ENCODE results near the gene LANCL2.

LANCL2 gene

DNA sequence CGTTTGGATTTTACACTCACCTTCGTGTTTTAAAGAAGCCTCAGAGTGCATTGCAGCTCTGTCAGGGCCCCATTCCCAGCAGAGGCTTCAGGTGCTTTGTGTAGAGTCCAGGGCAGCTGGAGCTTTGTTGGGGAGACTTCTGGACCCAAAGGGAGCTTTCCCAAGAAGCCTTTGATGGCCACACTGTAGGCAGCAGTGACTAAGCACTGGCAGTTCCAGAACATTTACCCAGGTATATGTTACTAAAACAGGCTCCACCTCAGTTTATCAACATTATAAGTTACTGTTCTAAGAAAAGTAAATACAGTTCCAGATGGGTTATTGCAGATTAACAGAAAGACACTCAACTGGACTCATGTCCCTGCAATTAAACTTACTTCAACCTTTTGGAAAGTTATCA, 66.8 kb downstream of the LANCL2 start:
- TF ChIP-seq GATA2 (IDR thresholded peaks at IDR 0.05; ENCODE audit: low read depth, low read length) = no peak
- TF ChIP-seq GATA3 (IDR thresholded peaks at IDR 0.05; ENCODE audit: low read depth, low read length) = no peak

DNA sequence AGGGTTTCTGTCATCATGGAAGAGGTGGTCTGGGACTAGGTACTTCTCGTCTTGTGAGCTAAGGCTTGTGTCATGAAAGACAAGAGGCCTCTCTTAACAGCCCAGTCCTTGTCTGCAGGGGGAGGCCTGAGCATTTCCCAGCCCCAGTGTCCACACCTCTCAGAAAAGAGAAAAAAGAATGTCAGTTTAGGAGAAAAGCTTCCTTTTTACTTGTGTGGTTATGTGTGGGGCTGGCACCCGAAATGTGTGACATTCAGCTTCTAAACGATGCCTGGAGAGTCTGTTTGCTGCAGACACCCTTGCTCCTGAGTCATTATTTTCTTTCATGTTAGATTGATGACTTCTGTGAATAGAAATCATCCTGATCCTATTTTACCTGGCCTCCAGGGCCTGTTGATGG, 67.4 kb downstream of the LANCL2 start:
- TF ChIP-seq GATA3 (IDR thresholded peaks at IDR 0.05; ENCODE audit: low read depth, low read length) (no peak), GATA2 (IDR thresholded peaks at IDR 0.05; ENCODE audit: low read depth, low read length) (no peak)

DNA sequence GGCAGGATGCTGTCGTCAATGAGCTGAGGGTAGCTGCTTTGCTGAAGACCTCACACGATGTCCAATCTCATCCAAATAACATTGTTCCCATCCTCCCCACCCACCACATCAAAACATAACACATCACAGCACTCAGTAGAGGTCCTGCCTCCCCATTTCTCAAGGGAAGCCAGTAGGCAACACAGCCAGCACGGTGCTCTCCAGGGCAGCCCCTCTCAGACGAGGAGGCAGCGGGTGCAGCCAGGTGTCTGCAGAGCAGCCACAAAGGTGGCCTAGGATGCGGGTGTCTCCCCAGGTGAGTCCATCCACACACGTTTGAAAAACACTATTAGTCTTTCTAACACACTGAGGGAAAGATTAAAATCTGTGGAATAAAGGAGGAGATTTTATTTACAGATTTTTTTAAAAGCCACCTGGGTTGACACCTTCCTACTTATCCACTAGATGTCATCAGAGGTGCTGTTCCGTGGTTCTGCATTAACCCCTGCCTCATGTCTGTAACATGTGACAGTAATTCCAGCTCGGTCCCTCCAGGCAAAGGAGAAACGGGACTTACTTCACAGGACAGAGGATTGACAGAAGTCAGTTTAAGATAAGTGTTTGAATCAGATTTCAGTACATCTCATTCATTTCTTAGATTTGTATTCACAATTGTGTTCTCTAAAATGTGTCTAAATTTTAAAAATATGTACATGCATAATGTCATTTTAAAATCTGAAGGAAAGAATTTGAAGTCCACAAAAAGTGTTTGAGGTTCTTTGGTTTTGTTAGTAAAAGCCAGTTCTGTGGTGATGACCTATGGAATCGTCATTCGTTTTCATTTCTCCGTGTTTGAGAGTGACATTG, 68.0 kb downstream of the LANCL2 start:
- TF ChIP-seq GATA2 (IDR thresholded peaks at IDR 0.05; ENCODE audit: low read depth, low read length) (0 out of 2 replicates have a peak, but pooled peaks have one; percentile 20), GATA3 (IDR thresholded peaks at IDR 0.05; ENCODE audit: low read depth, low read length) (no peak)

GRCh38 chr7:55435466-55435865, 70.3 kb downstream of the LANCL2 start:
- TF ChIP-seq GATA2 (IDR thresholded peaks at IDR 0.05; ENCODE audit: low read depth, low read length) (no peak), GATA3 (IDR thresholded peaks at IDR 0.05; ENCODE audit: low read depth, low read length) (no peak)

- no peak for TF ChIP-seq GATA2 (IDR thresholded peaks at IDR 0.05; ENCODE audit: low read depth, low read length)
- no peak for TF ChIP-seq GATA3 (IDR thresholded peaks at IDR 0.05; ENCODE audit: low read depth, low read length)
Measured at GRCh38 chr7:55436457-55436856, 71.3 kb downstream of the LANCL2 start.

DNA sequence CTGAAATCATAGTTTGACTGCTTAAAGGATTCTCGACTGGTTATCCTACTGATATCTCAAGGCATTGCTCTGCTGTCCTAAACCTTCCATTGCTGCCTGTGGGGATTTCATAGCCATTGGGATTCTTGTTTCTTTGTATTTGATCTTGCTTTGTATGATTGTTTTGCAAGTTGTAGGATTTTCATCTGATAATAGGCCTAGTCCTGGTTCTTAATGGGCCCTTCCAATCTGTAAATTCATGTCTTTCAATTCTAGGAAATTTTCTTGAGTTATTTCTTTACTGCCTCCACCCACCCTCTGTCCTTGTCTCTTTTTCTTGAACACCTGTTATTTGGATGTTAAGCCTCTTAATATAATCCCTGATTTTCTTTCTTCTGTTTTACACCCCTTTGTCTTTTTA, 72.2 kb downstream of the LANCL2 start:
- TF ChIP-seq GATA3 (IDR thresholded peaks at IDR 0.05; ENCODE audit: low read depth, low read length) (no peak), GATA2 (IDR thresholded peaks at IDR 0.05; ENCODE audit: low read depth, low read length) (no peak)

DNA sequence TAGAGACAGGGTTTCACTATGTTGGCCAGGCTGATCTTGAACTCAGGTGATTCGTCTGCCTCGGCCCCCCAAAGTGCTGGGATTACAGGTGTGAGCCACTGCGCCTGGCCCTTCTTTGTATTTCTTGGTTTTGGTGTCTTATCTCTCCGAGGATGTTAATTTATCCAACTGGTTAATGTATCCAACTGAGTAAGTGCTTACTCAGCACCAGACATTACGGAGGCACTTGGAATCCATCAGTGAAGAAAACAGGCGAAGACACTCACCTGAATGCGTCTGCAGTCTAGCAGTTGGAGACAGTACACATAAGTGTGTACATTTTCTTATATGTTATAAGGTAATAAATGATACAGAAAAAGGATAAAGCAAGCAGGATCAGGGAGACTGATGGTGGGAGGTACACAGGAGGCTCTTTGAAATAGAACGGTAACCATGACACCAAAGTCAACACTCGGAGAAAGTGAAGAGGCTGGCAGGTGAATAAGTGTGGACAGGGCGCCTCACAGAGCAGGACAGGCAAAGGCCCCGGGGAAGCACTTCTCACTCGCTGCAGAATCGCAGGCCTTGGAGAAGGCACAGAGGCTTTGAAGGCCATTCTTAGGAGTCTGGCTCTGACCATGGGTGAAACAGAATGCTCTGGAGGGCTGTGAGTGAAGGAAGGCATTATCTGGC, 73.1 kb downstream of the LANCL2 start:
- TF ChIP-seq GATA3 (IDR thresholded peaks at IDR 0.05; ENCODE audit: low read depth, low read length) (no peak), GATA2 (IDR thresholded peaks at IDR 0.05; ENCODE audit: low read depth, low read length) (no peak)

DNA sequence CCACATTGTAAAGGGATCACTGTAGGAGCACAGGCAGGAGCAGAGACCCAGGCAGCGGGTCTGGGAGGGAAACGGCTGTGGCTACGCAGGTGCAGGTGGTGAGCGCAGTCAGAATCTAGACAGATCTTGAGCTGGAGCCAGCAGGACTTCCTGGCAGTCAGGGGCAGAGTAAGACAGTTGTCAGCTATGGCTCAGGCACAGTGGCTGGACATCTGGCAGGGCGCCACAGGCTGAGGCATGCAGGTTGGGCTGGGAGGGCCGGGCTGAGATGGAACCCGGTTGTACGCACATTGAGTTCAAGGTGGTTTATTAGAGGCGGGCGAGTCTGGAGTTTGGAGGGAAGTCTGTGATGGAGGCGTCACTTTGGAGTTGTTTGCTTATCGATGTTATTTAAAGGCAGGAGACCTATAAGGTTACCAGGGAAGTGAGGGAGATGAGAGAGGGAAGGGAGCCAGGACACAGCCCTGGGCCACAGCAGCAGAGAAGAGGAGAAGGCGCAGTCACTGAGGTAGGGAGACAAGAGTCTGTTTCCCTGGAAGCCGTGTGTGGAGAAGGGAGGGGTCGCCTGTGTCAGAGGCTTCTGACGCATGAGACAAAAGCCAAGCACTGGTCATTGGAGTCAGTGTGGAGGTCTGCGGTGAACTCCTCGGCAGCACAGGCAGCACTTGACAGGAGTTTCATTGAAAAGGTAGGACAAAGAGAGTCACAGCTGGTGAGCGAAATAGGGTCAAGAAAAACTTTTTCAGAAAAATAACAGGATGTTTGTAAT, 73.8 kb downstream of the LANCL2 start:
- TF ChIP-seq GATA3 (IDR thresholded peaks at IDR 0.05; ENCODE audit: low read depth, low read length) (no peak), GATA2 (IDR thresholded peaks at IDR 0.05; ENCODE audit: low read depth, low read length) (no peak; the same call in 1 of the 2 replicates)

- no peak for TF ChIP-seq GATA3 (IDR thresholded peaks at IDR 0.05; ENCODE audit: low read depth, low read length)
- TF ChIP-seq GATA2 (IDR thresholded peaks at IDR 0.05; ENCODE audit: low read depth, low read length) = no peak
Measured at GRCh38 chr7:55439627-55440026, 74.5 kb downstream of the LANCL2 start.

DNA sequence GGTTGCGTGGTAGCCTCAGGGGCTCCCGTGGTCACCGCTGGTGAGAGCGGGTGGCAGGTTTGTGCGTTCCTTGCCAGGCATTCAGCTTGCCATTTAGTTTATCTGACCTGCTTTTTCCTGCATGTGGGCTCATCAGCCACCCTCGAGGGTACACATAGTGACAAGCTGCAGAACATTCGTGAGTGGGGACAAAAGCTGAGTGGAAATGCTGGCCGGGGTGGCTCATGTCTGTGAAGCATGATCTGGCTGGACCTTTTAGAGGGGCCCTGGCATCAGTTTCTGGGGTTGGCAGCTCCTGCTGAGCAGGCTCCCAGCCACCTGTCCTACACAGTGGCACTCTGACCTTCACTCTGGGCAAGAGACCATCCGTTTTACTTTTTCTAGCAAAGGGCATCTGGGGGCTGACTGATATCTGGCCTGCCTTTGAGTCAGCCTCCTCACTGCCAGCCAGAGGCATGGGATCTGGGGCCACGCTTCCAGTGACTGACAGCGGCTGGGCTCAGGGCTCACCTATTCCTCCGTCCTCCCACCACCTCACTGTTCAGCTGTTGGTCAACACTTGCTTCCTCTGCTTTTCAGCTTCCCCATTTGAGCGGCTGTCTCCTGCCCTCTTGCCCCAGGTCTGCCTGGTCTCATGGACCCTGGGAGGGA, 75.0 kb downstream of the LANCL2 start:
- no peak for TF ChIP-seq GATA3 (IDR thresholded peaks at IDR 0.05; ENCODE audit: low read depth, low read length)
- TF ChIP-seq GATA2 (IDR thresholded peaks at IDR 0.05; ENCODE audit: low read depth, low read length) = no peak

DNA sequence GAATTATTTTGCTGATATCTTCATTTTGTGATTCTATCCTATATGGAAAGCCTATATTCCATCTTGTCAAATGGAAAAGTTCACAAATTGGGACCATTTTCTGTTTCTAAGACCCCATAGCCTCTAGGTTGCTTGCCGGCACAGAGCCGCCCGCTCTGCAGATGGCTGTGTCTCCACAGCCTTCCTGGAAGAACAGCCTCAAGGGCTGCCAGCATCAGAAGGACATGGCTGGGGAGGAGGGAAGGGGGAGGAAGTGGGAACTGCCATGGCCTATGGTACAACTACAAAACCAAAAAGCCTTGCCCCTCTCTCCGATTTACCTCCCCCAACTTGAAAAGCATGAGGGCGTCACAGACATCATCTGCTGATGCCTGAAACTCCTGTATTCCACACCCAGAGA, 75.9 kb downstream of the LANCL2 start:
- TF ChIP-seq GATA2 (IDR thresholded peaks at IDR 0.05; ENCODE audit: low read depth, low read length) (no peak), GATA3 (IDR thresholded peaks at IDR 0.05; ENCODE audit: low read depth, low read length) (no peak)

DNA sequence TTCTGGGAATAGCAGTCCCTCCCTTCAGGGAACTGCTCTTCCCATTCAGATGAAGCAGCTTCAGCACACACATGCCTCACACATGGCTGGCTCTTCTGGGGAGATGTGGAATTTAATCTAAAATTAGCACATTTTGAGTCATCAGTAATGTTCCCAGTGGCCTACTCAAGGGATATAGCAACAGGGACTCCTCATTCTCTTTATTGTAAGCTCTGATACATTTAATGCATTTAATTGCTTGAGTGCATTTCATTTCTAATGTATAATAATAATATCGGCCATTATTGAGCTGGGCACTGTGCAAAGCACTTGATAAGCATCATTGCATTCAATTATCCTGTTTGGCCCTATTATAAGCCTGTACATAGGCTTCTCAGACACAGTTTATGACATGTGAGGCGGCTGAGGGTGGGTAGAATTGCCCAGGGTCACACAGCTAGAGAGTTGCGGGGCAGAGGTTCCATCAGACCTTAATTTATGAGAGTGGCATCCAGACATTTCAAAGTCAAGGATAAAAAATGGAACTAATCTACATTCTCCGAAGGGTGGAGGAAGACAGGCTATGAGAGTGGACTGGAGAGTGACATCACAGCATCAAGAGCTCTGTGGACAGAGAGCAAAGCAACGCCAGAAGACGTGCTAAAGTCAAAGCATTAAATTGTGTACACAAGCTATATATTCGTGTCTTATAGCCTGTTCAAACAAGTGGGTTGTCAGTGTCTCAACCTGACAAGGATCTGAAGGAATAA, 76.8 kb downstream of the LANCL2 start:
- TF ChIP-seq GATA3 (IDR thresholded peaks at IDR 0.05; ENCODE audit: low read depth, low read length) (peak; percentile 87), GATA2 (IDR thresholded peaks at IDR 0.05; ENCODE audit: low read depth, low read length) (peak; percentile 71)

GRCh38 chr7:55444786-55445185, 79.6 kb downstream of the LANCL2 start:
- TF ChIP-seq GATA3 (IDR thresholded peaks at IDR 0.05; ENCODE audit: low read depth, low read length) = no peak
- TF ChIP-seq GATA2 (IDR thresholded peaks at IDR 0.05; ENCODE audit: low read depth, low read length) = no peak

Data from SH-SY5Y (cell line).